Duodenal mucosa (tissue), 2 donors: ENCODE data around the gene APOL3.
"Not testable (repeated sequence)": the region's sequence is repeated elsewhere in the genome, so short reads cannot be mapped to it uniquely, and the experiment has no call there.

Experiments
- H3K27ac ChIP-seq: one replicate; pipeline ENCODE4 v1.7.0; 2013; ENCODE audit warnings: low read depth, low read length
- H3K27me3 ChIP-seq, 2 donors: one replicate each; pipeline ENCODE4 v1.7.0; 2013; ENCODE audit warnings: low read length in 2 of 2, control low read depth in 1 of 2; ENCODE audit not compliant: insufficient read depth in 2 of 2, control insufficient read depth in 1 of 2
- H3K36me3 ChIP-seq, 2 donors: one replicate each; pipeline ENCODE4 v1.7.0; 2013; ENCODE audit warnings: low read length in 2 of 2, control low read depth in 1 of 2; ENCODE audit not compliant: insufficient read depth in 2 of 2, control insufficient read depth in 1 of 2
- H3K4me1 ChIP-seq, 2 donors: one replicate each; pipeline ENCODE4 v1.7.0; 2013; ENCODE audit warnings: low read length in 2 of 2, control low read depth in 1 of 2; ENCODE audit not compliant: insufficient read depth in 2 of 2, control insufficient read depth in 1 of 2
- H3K4me3 ChIP-seq, 2 donors: one replicate each; pipeline ENCODE4 v1.7.0; 2013; ENCODE audit warnings: low read length in 2 of 2, low read depth in 1 of 2
- H3K9ac ChIP-seq, 2 donors: one replicate each; pipeline ENCODE4 v1.7.0; 2013; ENCODE audit warnings: low read length in 2 of 2, low read depth in 1 of 2
- H3K9me3 ChIP-seq, 2 donors: one replicate each; pipeline ENCODE4 v1.7.0; 2013; ENCODE audit warnings: low read length in 2 of 2, control low read depth in 1 of 2; ENCODE audit not compliant: control insufficient read depth in 1 of 2

APOL3 gene

GRCh38 chr22:36163497-36163896, 2.9 kb upstream of the APOL3 start:
- Histone ChIP-seq H3K4me3 (no peak overlapping the region), H3K27ac (no peak overlapping the region), H3K4me1 (peaks cover 23 to 33% of the 10 kb centered on the region in 2 donors)

GRCh38 chr22:36162127-36163034, 1.8 kb upstream of the APOL3 start:
- Histone ChIP-seq H3K27ac (no peak overlapping the region), H3K36me3 (no peaks in the 10 kb centered on the region), H3K4me1 (peaks cover 27 to 33% of the 10 kb centered on the region in 2 donors), H3K4me3 (no peak overlapping the region), H3K9ac (no peak overlapping the region), H3K9me3 (no peaks in the 10 kb centered on the region), H3K27me3 (no peaks in the 10 kb centered on the region)

More at GRCh38 chr22:36163497-36163896, 2.9 kb upstream of the APOL3 start:
- H3K27me3 ChIP-seq: no peaks in the 10 kb centered on the region
- no peaks in the 10 kb centered on the region for H3K36me3 ChIP-seq
- H3K9me3 ChIP-seq: no peaks in the 10 kb centered on the region
- no peak overlapping the region for H3K9ac ChIP-seq

GRCh38 chr22:36161793-36162126, 1.2 kb upstream of the APOL3 start:
- not testable (repeated sequence) for H3K27ac ChIP-seq, H3K36me3 ChIP-seq, H3K4me3 ChIP-seq, H3K27me3 ChIP-seq, H3K9me3 ChIP-seq, H3K9ac ChIP-seq
- H3K4me1 ChIP-seq: peaks cover 32 to 33% of the 10 kb centered on the region in 2 donors

DNA sequence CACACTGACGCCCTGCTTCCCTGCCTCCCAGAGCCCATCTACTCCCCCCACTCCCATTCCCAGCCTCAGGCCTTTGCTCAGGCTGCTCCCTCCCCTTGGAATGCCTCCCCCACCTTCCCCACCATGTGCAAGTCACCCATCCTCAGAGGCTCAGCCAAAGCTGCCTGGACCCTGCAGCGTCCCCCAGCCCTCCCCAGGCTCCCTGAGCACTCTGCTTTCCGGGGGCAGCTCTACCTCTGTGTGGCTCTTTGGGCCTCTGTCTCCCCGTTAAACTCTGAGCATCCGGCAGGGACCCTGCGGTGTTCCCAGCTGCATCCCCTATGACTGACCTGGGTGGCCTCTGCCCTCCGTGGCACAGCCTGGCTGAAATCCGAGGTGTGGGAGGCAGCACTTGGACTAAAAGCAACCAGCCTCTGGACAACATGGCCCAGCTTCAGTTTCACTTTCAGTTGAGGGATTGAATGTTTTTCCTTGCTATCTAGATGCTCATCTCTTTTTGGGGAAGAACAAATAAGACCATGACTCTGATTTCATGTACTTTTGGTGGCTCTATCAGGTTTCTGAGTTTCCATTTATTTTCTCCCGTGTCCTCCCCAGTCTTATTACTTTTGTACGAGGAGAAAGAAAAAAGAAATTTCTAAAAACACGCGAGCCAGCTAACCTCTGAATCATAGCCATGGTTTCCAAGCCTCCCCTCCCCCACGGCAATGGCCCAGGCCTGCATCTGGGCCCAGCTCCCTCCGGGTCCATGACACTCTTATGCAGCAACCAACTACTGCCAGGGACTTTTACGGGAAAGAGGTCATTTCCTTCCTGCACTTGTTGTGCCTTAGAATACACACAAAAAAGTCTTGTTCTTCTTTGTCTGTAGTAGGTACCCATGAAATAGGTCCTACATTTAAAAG, 3.8 kb downstream of the APOL3 start:
- H3K4me3 ChIP-seq: peak overlapping the region; percentile 73 to 86
- peak overlapping the region; percentile 65 to 70 for H3K9ac ChIP-seq
- H3K27ac ChIP-seq: peak overlapping the region; percentile 70
- no peaks in the 10 kb centered on the region for H3K36me3 ChIP-seq
- H3K27me3 ChIP-seq: no peaks in the 10 kb centered on the region
- H3K4me1 ChIP-seq: peaks cover 62 to 63% of the 10 kb centered on the region in 2 donors
- no peaks in the 10 kb centered on the region for H3K9me3 ChIP-seq

DNA sequence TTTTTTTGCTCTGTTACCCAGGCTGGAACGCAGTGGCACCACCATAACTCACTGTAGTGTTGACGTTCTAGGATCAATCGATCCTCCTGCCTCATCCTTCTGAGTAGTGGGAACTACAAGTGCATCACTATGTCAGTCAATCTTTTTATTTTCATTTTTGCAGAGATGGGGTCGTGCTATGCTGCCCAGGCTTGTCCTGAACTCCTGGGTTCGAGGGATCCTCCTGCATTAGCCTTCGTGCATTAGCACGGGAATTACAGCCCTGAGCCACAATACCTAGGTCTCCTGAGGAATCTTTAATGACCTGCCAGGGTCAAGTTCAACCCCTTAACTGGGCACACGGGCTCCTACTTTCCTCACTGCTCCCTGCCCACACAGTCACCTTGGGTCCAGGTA, 4.4 kb downstream of the APOL3 start:
- H3K9me3 ChIP-seq: no peaks in the 10 kb centered on the region
- H3K4me1 ChIP-seq: peaks cover 57 to 60% of the 10 kb centered on the region in 2 donors
- no peaks in the 10 kb centered on the region for H3K36me3 ChIP-seq
- peak overlapping the region; percentile 73 to 86 for H3K4me3 ChIP-seq
- no peaks in the 10 kb centered on the region for H3K27me3 ChIP-seq
- H3K27ac ChIP-seq: peak overlapping the region; percentile 70
- H3K9ac ChIP-seq: peak overlapping the region; percentile 65 to 70

DNA sequence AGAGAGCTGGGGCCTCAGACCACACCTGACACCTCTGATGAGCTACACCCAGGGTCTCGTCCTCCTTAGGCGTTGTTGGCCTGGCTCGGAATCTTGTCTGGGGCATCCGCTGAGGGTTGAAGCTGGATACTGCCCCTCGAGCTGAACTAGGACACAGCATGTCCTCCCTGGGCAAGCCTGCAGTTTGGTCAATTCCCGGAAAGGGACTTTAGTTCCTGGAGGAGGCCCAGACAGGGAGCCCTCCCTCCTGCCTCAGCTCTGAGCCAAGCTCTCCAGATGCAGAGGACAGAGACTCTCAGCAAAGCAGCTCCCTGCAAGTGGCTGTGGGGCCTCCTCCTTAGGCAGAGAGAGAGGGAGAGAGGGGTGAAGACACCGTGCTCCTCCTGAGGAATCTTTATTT, 4.9 kb downstream of the APOL3 start:
- H3K9me3 ChIP-seq: no peaks in the 10 kb centered on the region

GRCh38 chr22:36154423-36154945, 6.1 kb downstream of the APOL3 start:
- Histone ChIP-seq H3K27ac (no peak overlapping the region), H3K4me1 (peaks cover 57 to 58% of the 10 kb centered on the region in 2 donors), H3K4me3 (peak overlapping the region; percentile 32 to 73)

More for the DNA sequence above, 4.9 kb downstream of the APOL3 start:
- peak overlapping the region; percentile 73 to 86 for H3K4me3 ChIP-seq
- H3K27ac ChIP-seq: peak overlapping the region; percentile 67
- no peaks in the 10 kb centered on the region for H3K27me3 ChIP-seq
- peaks cover 54 to 56% of the 10 kb centered on the region in 2 donors for H3K4me1 ChIP-seq
- H3K36me3 ChIP-seq: no peaks in the 10 kb centered on the region
- H3K9ac ChIP-seq: peak overlapping the region; percentile 40 to 70

GRCh38 chr22:36153501-36154422, 6.8 kb downstream of the APOL3 start:
- peaks cover 5% of the 10 kb centered on the region in 2 donors for H3K36me3 ChIP-seq
- no peaks in the 10 kb centered on the region for H3K27me3 ChIP-seq
- peaks cover 51 to 53% of the 10 kb centered on the region in 2 donors for H3K4me1 ChIP-seq
- H3K9ac ChIP-seq: peak overlapping the region in 1 of 2 donors; percentile 9
- peak overlapping the region; percentile 4 to 55 for H3K4me3 ChIP-seq
- no peaks in the 10 kb centered on the region for H3K9me3 ChIP-seq
- no peak overlapping the region for H3K27ac ChIP-seq

More at GRCh38 chr22:36154423-36154945, 6.1 kb downstream of the APOL3 start:
- Histone ChIP-seq H3K27me3 (no peaks in the 10 kb centered on the region), H3K36me3 (no peaks in the 10 kb centered on the region), H3K9me3 (no peaks in the 10 kb centered on the region), H3K9ac (peak overlapping the region in 1 of 2 donors; percentile 15)

GRCh38 chr22:36152821-36153220, 7.7 kb downstream of the APOL3 start:
- H3K27me3 ChIP-seq, H3K9ac ChIP-seq, H3K4me3 ChIP-seq, H3K9me3 ChIP-seq, H3K27ac ChIP-seq: not testable (repeated sequence)
- Histone ChIP-seq H3K36me3 (peaks cover 8 to 14% of the 10 kb centered on the region in 2 donors), H3K4me1 (peaks cover 48 to 49% of the 10 kb centered on the region in 2 donors)
